GM10266 (cell line): ENCODE results near the gene DUSP19.

Experiments
- DNase-seq: peaks from one replicate; pipeline ENCODE4 v3.0.0; 2012; ENCODE audit errors: extremely low spot score
- CTCF ChIP-seq: IDR thresholded peaks from 2 replicates; pipeline ENCODE4 v1.5.1; 2012; ENCODE audit warnings: mild to moderate bottlenecking, low read depth; ENCODE audit not compliant: control insufficient read depth, insufficient read depth; ENCODE audit errors: missing control alignments

The DUSP19 gene

GRCh38 chr2:183078464-183079138 is at the start of gene DUSP19:
Gene DUSP19 (plus strand): TSS chr2:183078747. CDS start chr2:183078934, 187 bp downstream.
- TF ChIP-seq CTCF: no peak
- peak; percentile 86 for DNase-seq

GRCh38 chr2:183029219-183029618 is 49.3 kb upstream of the DUSP19 start:
- TF ChIP-seq CTCF: no peak
- no peak for DNase-seq

GRCh38 chr2:183031911-183032794 is 46.4 kb upstream of the DUSP19 start:
- DNase-seq: no peak
- no peak for TF ChIP-seq CTCF

GRCh38 chr2:183033951-183034350 is 44.6 kb upstream of the DUSP19 start:
- no peak for TF ChIP-seq CTCF
- no peak for DNase-seq

- no peak for DNase-seq
Measured at GRCh38 chr2:183034806-183035205, 43.7 kb upstream of the DUSP19 start.

GRCh38 chr2:183035298-183035953 is 43.1 kb upstream of the DUSP19 start:
- DNase-seq: no peak
- TF ChIP-seq CTCF: no peak

More at GRCh38 chr2:183034806-183035205, 43.7 kb upstream of the DUSP19 start:
- no peak for TF ChIP-seq CTCF
